NCI-H2107 treated with DMSO at 0.1 percent for 48 hours (cell line): ENCODE measurements around the gene PLS1.

Source experiments
- DNase-seq: peaks from one replicate; lab custom pipeline; 2025; ENCODE audit not compliant: unreplicated experiment; lab: John Stamatoyannopoulos, UW

Gene PLS1

DNA sequence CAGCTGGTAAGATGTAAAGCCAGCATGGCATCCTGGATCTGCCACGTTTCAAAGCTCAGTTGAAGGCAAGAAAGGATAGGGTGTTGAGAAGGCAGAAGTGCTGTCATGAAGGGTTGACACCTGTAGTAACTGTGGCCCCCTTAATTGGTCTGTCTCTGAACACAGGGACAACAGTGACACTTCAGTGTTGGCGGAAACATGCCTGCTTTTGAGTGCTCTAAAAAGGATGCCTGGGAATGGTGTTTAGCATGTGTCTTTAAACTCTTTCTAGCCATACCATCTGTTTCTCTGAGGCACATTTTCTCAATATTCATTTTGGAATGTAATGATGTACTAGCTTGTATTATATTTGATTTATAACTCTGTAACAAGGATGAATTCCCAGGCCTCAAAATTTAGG lies 42.1 kb downstream of the PLS1 start:
- DNase-seq: no peak

- no peak for DNase-seq
These were observed 45.3 kb downstream of the PLS1 start for GRCh38 chr3:142641504-142641903.

DNA sequence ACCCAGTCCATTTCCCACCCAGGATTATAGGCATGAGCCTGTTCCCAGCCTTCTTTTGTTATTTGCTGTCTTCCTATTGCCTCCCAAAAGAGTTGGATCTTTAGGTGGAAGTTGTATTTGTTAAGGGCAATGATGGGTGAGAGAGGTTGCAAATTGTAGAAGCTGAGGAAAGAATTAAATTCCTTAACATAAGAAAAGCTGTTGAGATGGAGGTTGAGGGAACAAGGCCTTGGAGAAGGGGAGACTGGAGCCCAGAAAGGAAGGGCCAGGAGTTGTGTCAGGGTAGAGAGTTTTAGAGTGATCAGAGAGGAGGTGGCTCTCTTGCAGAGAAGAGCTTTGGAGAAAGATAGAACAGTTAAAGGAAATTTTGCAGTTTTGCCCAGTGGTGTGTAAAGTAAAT lies 46.8 kb downstream of the PLS1 start:
- DNase-seq: no peak

GRCh38 chr3:142644502-142644901 lies 48.3 kb downstream of the PLS1 start:
- DNase-seq: no peak

GRCh38 chr3:142645236-142645793 lies 49.1 kb downstream of the PLS1 start:
- no peak for DNase-seq

DNA sequence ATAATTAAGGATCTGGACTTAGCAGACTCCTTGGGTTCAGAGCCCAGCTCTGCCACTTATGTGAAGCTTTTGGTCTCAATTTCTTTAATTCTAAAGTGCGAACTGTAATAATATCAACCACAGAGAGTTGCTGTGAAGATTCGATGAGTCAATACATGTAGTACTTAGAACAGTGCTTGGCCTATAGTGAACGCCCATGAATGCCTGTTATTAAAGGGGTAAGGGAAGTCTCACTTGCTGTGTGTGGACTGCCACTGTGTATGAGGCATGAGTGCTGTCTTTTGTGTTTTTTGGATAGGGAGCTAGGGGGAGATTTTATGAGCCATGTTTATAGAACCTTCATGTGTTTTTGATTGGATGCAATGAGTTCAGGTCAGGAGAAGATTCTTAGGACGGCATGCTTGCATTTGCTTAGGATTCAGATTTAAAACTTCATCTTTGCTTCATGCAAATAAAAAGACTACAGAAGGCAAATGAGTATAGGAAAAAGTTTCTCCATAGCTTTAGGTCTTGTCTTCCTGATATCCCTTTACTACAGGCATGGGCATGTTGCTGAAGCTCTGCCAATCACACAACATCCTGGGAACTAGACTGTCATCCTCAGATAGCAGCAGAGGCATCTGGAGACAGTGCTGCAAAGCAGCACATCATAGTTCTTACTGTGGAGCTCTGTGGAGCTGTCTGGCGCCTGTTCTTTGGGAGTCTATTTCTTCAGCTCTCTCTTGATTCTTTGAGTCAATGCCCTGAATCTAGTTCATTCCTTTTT lies 50.0 kb downstream of the PLS1 start:
- DNase-seq: no peak

- no peak for DNase-seq
These were observed 51.7 kb downstream of the PLS1 start for GRCh38 chr3:142647856-142648255.

- no peak for DNase-seq
These were observed 52.8 kb downstream of the PLS1 start for GRCh38 chr3:142648950-142649349.

GRCh38 chr3:142650001-142650693 lies 54.0 kb downstream of the PLS1 start:
- peak; percentile 57 for DNase-seq

- DNase-seq: no peak
These were observed 55.5 kb downstream of the PLS1 start for GRCh38 chr3:142651711-142652110.

DNA sequence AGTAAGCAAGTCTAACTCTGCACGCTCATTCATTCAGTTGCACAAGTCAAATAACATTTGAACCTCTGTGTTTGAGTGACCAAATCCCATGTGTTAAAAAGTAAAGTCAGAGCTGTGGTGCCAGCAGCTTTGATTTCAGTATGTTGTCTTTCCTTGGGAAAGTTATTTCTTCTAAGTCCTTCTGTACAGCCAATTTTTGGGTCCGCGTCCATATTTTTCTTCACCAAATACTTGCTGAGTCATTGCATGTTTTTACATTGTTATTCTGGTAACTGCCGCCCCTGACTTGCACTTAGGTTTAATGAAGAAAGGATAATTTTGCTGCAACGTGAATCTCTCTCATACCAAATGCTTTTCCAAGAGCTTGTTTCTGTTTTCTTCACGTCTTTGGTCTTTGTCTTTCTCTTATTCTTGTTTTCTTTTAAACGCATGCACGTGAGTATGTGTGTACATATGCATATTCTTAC lies 56.7 kb downstream of the PLS1 start:
- DNase-seq: no peak

GRCh38 chr3:142656575-142656974 lies 60.4 kb downstream of the PLS1 start:
- no peak for DNase-seq

DNA sequence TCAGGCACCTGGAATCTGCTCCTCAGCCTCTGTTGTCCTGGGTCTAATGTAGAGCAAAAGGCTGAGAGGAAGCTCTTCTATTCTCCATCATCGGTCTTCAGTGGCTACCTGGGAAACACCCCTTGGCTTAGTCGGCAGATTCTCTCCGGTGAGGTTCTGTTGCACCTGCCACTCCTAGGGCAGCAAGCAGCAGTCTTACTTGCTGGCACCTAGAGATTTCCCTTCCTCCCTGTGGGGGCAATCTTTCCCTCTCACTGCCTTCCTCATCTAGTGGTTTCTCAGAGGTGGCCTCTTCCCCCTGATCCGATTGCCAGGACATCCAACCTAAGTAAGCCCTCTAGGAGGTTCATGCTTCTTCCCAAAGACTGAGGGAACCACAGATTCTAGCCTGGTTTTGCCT lies 60.8 kb downstream of the PLS1 start:
- peak; percentile 76 for DNase-seq

GRCh38 chr3:142660383-142660782 lies 64.2 kb downstream of the PLS1 start:
- DNase-seq: no peak

DNA sequence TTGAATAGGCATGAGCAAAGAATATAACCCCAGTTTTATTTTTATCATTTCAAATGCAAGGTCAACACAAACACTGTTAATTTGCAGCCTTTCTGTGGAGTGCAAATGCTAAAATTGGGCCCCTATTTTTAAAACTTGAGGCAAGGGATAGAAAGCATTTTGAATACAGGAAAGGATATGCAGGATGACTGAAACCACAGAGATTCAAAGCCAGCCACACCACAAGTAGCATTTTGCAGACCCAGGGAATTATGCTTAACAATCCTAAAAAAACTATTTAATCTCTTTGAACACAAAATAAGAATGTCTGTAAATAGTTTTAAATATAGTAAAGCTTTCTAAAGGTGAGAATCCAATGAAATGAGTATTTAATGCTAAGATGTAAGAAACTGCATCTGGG lies 64.7 kb downstream of the PLS1 start:
- no peak for DNase-seq

DNA sequence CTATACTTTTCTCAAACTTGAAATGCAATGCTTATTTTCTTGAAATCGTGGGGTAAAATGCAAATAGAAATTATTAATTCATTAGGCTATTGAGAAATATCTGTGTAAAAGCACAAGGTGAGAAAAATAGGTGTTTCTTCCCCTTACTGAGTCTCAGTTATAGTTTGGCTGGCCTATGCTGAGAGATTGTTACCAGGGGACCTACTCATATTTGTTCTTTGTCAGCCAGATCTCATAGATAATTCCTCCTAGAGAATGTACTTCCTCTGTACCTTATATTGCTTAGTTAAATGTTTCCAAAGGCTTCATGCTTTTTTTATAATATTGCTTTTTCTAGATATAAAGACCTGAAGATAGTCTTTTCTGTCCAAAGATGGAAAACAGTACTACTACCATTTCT lies 67.7 kb downstream of the PLS1 start:
- DNase-seq: no peak

DNA sequence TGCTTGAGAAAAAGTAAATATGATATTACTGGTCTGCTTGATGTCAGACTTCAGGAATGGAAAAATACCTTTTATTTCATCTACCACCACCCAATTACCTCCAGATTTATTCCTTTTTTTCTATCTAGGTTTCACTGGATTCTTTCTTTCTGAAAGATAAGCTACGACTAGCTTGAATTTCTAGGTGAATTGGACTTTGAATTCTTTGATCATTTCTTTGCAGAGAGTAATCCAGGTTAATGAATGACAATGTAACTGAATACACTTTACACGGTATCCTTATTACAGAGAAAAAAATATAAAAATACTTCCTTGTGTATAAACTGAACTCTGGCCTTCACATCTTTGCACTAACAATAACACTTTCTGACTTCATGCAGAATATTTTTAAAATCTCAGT lies 68.1 kb downstream of the PLS1 start:
- no peak for DNase-seq

DNA sequence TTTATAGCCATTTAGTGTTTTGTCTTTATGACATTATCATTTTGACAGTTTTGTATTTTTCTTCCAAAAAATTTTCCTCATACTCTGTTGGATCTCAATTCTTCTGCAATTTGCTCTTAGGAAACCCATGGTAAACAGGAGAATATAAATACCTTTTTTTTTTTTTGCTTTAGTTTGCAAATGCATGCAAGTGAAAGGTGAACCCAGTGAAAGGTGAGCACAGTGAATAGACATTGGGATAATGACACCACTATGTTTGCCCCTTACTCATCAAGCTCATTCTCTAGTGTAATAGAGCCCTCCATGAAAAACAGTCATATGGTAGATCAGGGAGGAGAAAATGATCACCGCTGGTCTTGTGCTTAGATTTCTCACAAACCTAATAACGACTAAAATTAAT lies 68.6 kb downstream of the PLS1 start:
- DNase-seq: peak; percentile 87

DNA sequence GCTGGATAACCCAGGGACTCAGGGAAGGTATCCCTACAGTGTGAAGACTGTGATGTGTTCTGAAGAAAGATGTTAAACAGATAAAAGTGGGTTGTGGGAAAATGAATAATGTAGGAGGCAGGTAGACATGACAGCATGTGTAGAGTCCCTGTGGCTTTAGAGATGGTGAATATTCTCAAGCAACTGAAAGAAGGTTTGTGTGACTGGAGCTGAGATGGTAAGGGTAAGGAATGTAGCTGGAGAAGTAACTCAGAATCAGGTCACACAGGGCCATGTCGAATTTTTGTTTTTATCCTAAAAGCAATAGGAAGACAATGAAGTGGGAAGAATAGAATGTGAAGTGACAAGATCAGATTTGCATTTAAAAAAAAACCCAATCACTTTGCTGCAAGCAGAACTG lies 73.9 kb downstream of the PLS1 start:
- no peak for DNase-seq

DNA sequence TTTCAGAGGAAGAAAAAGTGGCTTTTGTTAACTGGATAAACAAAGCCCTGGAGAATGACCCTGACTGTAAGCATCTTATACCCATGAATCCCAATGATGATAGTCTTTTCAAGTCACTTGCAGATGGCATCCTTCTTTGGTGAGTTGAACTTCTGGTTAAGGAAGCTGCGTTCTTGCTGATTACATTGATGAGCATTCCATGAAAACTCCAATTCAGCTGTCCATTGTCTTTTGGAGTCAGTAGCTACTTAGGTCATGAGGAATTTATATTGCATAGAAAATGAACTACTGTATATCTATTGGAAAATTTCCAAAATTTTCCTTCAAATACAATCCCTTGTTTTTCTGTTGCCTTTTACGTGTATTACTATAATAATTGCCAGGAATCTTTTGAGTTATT lies 80.0 kb downstream of the PLS1 start:
- no peak for DNase-seq

GRCh38 chr3:142680710-142681109 lies 84.5 kb downstream of the PLS1 start:
- no peak for DNase-seq

- no peak for DNase-seq
These were observed 94.4 kb downstream of the PLS1 start for GRCh38 chr3:142690613-142691012.
